ENCODE data around the gene WASHC3.
"Not testable (repeated sequence)": the region's sequence is repeated elsewhere in the genome, so short reads cannot be mapped to it uniquely, and the experiment has no call there.

WASHC3 gene

DNA sequence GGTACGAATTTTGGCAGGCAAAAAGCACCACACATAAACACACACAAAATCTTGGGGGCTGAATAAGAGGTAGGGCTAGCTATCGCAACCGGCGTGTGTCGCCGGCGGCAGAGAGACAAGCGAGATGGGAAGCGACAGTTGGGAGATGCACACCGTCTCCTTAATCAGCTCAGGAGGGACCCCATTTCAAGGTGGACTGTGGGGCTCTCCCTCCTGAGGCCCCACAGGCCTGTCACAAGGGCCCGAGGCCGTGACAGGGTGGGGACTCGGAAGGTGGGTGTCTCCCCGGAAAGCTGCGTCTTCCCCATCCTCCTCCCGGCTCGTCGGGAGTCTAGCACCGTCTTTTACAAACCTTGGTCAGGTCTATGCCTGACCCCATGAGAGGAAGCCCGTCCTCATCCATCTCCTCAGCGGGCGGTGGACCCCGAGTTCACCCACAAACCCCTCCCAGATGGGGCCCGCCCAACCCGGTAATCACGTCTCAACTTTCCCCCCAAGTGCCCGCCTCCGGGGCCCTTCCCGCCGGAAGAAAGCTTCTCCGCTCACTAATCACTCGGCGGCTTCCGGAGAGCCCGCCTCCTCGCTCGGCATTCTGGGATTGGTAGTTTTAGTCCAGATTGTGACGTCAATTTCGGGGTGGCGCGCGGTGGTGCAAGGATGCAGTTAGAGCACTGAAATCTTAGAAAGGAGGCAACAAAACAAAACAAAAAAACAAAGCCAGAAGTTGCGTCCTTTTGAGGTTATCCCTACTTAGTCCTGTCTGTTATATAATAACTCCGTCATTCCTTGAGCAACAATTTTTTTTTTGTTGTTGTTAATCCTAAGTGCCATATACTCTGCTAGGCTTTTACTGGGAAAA, at the start of gene WASHC3:
WASHC3 (minus strand) TSS at position 432 of the 859 bp plus-strand sequence; CDS start at position 403, 29 bp downstream.
- peak; percentile 84 to 87 for DNase-seq (ENCODE audit: low read depth in 2 of 2)

DNA sequence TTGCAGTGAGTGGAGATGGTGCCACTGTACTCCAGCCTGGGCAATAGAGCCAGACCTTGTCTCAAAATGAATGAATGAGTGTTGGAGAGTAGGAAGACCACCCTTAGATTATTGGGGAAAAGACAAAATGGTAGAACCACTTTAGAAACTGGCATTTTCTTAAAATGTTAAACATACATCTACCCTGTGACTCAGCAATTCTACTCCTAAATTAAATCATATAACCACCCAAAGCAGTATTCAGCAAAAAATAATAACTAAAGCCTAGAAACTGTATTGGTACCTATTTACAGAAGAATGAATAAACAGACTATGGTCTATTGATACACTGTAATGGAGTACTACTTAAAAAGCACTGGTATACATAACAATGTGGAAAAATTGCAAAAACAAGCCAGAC, 49.0 kb upstream of the WASHC3 start:
- DNase-seq (ENCODE audit: low read depth in 2 of 2) = no peak

GRCh38 chr12:102107970-102108369, 46.2 kb upstream of the WASHC3 start:
- DNase-seq (ENCODE audit: low read depth in 2 of 2) = no peak

- DNase-seq (ENCODE audit: low read depth in 2 of 2) = no peak
These were observed 45.1 kb upstream of the WASHC3 start for GRCh38 chr12:102106905-102107304.

GRCh38 chr12:102096855-102097254, 35.1 kb upstream of the WASHC3 start:
- no peak for DNase-seq (ENCODE audit: low read depth in 2 of 2)

GRCh38 chr12:102095677-102096263, 34.0 kb upstream of the WASHC3 start:
- DNase-seq (ENCODE audit: low read depth in 2 of 2) = peak in 1 of 2 experiments; percentile 6

GRCh38 chr12:102093319-102093718, 31.5 kb upstream of the WASHC3 start:
- DNase-seq (ENCODE audit: low read depth in 2 of 2) = peak; percentile 14 to 17

- not testable (repeated sequence) for DNase-seq (ENCODE audit: low read depth in 2 of 2)
These were observed 27.5 kb upstream of the WASHC3 start for GRCh38 chr12:102089228-102089835.

GRCh38 chr12:102080842-102081241, 19.1 kb upstream of the WASHC3 start:
- no peak for DNase-seq (ENCODE audit: low read depth in 2 of 2)

DNA sequence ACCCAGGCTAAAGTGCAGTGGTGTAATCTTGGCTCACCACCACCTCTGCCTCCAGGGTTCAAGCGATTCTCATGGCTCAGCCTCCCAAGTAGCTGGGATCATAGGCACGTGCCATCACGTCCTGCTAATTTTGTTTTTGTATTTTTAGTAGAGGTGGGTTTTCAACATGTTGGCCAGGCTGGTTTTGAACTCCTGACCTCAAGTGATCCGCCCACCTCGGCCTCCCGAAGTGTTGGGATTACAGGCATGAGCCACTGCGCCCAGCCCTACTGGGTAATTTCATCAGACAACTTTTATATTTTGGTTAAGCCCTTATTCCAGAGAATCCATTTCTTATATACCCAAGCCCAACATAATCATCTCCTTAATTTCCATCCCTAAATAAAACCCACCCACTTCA, 10.3 kb upstream of the WASHC3 start:
- not testable (repeated sequence) for DNase-seq (ENCODE audit: low read depth in 2 of 2)

DNA sequence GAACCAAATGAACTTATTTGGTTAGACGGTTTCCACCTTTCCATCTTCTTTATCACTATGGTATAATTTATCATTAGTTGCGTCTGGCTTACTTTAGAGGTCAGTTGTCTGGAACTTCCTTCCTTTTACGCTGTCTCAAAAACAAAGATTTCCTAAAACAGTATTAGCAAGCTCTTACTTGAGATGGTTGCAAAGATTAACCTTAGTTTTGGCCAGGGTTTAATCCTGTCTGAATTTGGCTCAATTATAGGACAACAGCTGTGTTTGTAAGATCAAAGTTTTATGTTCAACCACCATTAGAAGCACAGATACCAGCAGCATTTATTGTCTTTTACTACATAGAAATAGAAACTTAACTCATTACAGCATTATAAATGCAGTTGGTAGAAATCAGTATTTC, 7.9 kb upstream of the WASHC3 start:
- DNase-seq (ENCODE audit: low read depth in 2 of 2) = no peak

DNA sequence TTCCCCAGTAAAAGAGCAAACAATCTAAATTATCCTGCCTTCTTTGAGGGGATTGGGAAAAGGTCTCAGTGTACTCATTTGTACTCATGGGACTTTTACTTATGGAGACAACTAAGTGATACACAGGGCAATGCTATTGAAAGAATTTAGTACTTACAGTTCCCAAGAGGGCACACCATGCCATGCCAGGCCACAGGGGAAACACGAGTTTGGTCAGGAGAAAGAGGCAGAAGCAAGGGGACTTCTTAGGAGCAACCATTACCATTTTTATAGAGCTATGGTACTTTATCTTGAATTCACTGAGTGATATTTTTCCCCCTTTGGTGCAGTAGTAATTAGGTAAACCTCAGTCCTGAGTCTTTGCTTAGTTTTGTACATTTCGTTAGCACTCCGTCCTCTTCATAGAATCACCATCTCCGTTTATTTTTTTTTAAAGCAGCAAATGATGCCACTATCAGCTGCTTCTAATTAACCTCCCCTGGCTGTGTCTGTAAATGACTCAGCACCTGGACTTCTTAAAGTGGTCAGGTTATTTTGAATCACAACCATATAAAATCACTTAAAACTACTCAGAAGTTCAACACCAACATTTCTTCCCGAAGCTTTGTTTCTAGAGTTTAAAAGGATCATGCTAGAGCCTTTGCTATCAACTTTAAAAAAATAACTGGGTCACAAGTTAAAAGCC, 5.9 kb upstream of the WASHC3 start:
- peak; percentile 31 to 38 for DNase-seq (ENCODE audit: low read depth in 2 of 2)

- no peak for DNase-seq (ENCODE audit: low read depth in 2 of 2)
These were observed 2.7 kb upstream of the WASHC3 start for GRCh38 chr12:102064476-102064875.

DNA sequence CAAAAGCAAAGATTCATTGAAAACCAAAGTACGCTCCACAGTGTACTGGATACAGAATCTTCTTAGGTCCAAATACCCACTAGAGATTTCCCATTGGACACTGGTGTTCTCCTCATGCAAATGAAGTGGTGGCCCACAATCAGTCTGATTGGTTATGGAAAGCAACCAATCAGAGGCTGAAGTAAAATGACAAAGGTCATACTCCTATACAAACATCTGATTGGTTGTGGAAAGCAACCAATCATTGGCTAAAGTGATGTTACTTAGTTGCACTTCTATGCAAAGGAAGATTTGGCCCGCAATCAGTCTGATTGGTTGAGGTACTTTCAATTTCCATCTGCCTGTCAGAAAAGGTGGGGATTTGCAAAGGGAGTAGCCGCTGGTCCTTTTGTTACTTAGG, 1.3 kb upstream of the WASHC3 start:
- no peak for DNase-seq (ENCODE audit: low read depth in 2 of 2)

DNA sequence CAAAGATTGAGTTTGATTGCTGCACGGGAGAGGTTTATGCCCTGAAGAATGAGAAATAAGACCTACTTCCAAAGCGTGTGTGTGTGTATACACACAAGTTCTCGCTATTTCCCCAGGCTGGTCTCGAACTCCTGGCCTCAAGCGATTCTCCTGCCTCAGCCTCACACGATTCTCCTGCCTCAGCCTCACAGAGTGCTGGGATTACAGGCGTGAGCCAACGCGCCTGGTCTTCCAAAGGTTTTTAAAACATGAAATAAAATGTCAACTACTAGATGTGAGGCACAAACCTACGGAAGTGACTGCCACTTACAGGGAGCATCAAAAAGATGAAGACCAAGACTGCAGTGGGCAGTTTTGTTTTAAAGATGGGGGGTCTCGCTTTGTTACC, 622 bp upstream of the WASHC3 start:
- no peak for DNase-seq (ENCODE audit: low read depth in 2 of 2)

GRCh38 chr12:102061096-102061559, 663 bp downstream of the WASHC3 start:
- DNase-seq (ENCODE audit: low read depth in 2 of 2) = no peak

DNA sequence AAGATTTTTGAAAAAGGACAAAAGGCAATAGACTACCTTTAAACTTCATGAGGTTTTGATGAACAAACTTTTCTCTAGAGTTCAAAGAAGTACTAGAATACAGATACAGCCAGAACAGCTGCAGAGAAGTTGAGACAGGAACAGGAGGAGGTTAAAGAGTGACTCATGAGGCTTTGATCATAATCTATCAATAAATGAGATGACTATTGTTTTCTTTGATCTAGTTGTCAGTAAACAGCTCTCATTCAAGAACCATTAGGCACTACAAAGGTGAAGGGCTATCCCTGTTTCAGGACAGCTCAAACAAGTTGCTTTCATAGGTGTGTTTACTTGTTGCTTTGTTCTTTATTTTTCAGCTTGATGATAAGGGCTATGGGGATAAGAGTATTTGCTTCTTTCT, 2.4 kb downstream of the WASHC3 start:
- DNase-seq (ENCODE audit: low read depth in 2 of 2) = no peak

- DNase-seq (ENCODE audit: low read depth in 2 of 2) = no peak
These were observed 7.4 kb downstream of the WASHC3 start for GRCh38 chr12:102054345-102054744.

- no peak for DNase-seq (ENCODE audit: low read depth in 2 of 2)
These were observed 8.8 kb downstream of the WASHC3 start for GRCh38 chr12:102053062-102053349.

DNA sequence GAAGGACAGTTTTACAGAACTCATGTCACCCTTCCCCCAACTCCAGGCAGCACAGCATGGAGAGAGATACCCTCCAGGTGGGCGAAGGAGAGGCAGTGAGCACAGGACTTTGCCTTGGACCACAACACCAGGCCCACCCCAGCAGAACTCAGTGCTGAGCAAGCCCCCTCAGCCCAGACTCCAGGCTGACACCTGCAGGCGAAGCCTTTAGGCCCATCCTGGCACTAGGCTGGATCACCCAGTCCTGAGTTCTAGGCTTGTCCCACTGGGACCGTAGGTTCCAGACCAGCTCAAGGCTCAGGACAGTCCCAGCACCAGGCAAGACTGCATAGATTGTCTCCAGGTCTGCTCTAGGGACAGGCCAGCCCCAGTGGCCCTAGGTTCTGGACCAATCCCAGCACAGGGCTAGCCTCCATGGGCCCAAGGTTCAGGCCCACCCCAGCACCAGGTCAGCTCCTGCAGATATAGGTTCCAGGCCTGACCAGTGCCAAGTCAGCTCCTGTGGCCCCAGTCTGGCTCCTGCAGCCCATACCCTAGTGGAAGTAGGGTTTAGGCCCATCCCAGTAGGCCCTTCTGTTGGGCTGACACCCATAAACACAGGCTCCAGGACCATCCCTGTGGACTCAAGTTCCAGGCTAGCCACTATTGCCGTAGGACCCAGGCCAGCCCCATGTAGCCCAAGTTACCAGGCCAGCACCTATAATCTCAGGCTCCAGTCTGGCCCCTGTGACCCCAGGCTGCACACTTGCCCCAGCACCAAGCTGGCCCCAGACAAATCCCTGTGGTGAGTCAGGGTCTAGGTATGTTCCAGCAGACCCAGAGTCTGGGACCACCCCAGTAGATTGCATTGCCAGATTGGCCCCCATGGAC, 9.4 kb downstream of the WASHC3 start:
- DNase-seq (ENCODE audit: low read depth in 2 of 2) = no peak

DNA sequence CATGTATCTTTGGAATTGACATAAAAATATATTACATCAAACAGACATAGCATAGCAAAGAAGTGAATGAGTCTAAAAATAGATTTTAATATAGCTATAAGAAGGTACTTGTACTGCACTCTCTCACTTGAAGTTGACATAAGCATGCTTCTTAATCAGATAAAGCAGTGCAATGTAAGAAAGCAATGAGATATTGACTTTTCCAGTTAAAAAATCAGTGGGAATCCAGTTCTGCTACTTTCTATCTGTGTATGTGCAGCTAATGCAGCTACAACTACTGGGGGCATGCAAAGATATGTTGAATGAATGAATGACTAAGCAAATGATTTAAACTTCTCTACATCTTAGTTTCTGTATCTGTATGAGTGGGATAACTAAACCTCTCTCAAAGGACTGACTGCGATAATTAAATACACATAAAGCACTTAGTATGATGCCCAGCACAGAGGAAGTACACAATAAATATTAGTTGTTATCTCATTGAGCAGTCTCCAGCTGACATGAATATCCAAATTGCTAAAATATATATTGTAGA, 10.3 kb downstream of the WASHC3 start:
- no peak for DNase-seq (ENCODE audit: low read depth in 2 of 2)
